SK-N-SH treated with all-trans-retinoic acid at 6 μM for 48 hours (cell line): Measurements from ENCODE around the gene C1orf141.

Experiments used
- ATAC-seq: fragments of 200-7000 bp; cut with Tn5 transposase; 3 replicates; pipeline ENCODE4 v1.9.1; 2020; ENCODE audit warnings: mild to moderate bottlenecking, moderate library complexity
- ARNTL ChIP-seq: fragments of 450-650 bp; formaldehyde crosslinking; IDR thresholded peaks from 2 replicates; pipeline ENCODE4 v1.5.0; 2020; ENCODE audit warnings: low read depth, mild to moderate bottlenecking, moderate library complexity, borderline replicate concordance
- BACH2 ChIP-seq: fragments of 250-450 bp; sonication (Bioruptor Pico); IDR thresholded peaks from 2 replicates; pipeline ENCODE4 v1.9.0; 2021; ENCODE audit warnings: mild to moderate bottlenecking, borderline replicate concordance
- ESRRG ChIP-seq: fragments of 250-450 bp; sonication (Bioruptor Pico); IDR thresholded peaks from 2 replicates; pipeline ENCODE4 v1.6.1; 2021; ENCODE audit warnings: mild to moderate bottlenecking
- ISL1 ChIP-seq: fragments of 250-450 bp; sonication (Bioruptor Pico); IDR thresholded peaks from 2 replicates; pipeline ENCODE4 v2.1.2; 2022; ENCODE audit warnings: mild to moderate bottlenecking, moderate library complexity
- OSR1 ChIP-seq: fragments of 250-450 bp; sonication (Bioruptor Pico); IDR thresholded peaks from 2 replicates; pipeline ENCODE4 v1.8.0; 2022; ENCODE audit warnings: moderate library complexity, mild to moderate bottlenecking, inconsistent platforms
- PPARA ChIP-seq: fragments of 250-450 bp; sonication (Bioruptor Pico); IDR thresholded peaks from 2 replicates; pipeline ENCODE4 v1.5.0; 2020; ENCODE audit warnings: mild to moderate bottlenecking, borderline replicate concordance
- RARB ChIP-seq: fragments of 250-450 bp; sonication (Bioruptor Pico); IDR thresholded peaks from 2 replicates; pipeline ENCODE4 v1.8.0; 2021; ENCODE audit warnings: mild to moderate bottlenecking, moderate library complexity
- SNAI2 ChIP-seq: fragments of 250-450 bp; sonication (Bioruptor Pico); IDR thresholded peaks from 2 replicates; pipeline ENCODE4 v1.5.0; 2020; ENCODE audit warnings: mild to moderate bottlenecking, moderate library complexity
- ZC3H10 ChIP-seq: fragments of 250-450 bp; sonication (Bioruptor Pico); IDR thresholded peaks from 2 replicates; pipeline ENCODE4 v1.5.1; 2021; ENCODE audit warnings: mild to moderate bottlenecking, moderate library complexity
- ZFP3 ChIP-seq: fragments of 250-450 bp; sonication (Bioruptor Pico); IDR thresholded peaks from 2 replicates; pipeline ENCODE4 v1.5.0; 2020; ENCODE audit warnings: mild to moderate bottlenecking, moderate library complexity
- ZNF565 ChIP-seq: fragments of 450-650 bp; formaldehyde crosslinking; conservative IDR thresholded peaks from 2 replicates; pipeline ENCODE4 v1.5.0; 2020; ENCODE audit warnings: low read depth, mild to moderate bottlenecking, moderate library complexity
- ZNF70 ChIP-seq: fragments of 450-650 bp; formaldehyde crosslinking; IDR thresholded peaks from 2 replicates; pipeline ENCODE4 v1.5.0; 2020; ENCODE audit warnings: mild to moderate bottlenecking, moderate library complexity
- ZNF8 ChIP-seq: fragments of 450-650 bp; formaldehyde crosslinking; IDR thresholded peaks from 2 replicates; pipeline ENCODE4 v1.5.0; 2020; ENCODE audit warnings: mild to moderate bottlenecking, moderate library complexity
- TF ChIP-seq, protein P1 (sequence below): fragments of 250-450 bp; sonication (Bioruptor Pico); IDR thresholded peaks from 2 replicates; pipeline ENCODE4 v1.5.1; 2020; ENCODE audit warnings: low read depth, mild to moderate bottlenecking, moderate library complexity
- TF ChIP-seq, protein P2 (sequence below): fragments of 250-450 bp; sonication (Bioruptor Pico); IDR thresholded peaks from 2 replicates; pipeline ENCODE4 v1.8.0; 2020; ENCODE audit warnings: mild to moderate bottlenecking, moderate library complexity, borderline replicate concordance
- TF ChIP-seq, protein P3 (sequence below): fragments of 250-450 bp; sonication (Bioruptor Pico); IDR thresholded peaks from 2 replicates; pipeline ENCODE4 v1.8.0; 2021; ENCODE audit warnings: low read depth, mild to moderate bottlenecking, moderate library complexity, borderline replicate concordance
- TF ChIP-seq, protein P4 (sequence below): fragments of 250-450 bp; sonication (Bioruptor Pico); IDR thresholded peaks from 2 replicates; pipeline ENCODE4 v1.5.0; 2020; ENCODE audit warnings: mild to moderate bottlenecking, moderate library complexity
- TF ChIP-seq, protein P5 (sequence below): fragments of 250-450 bp; sonication (Bioruptor Pico); IDR thresholded peaks from 2 replicates; pipeline ENCODE4 v1.5.1; 2021; ENCODE audit warnings: mild to moderate bottlenecking, moderate library complexity

Gene C1orf141

DNA sequence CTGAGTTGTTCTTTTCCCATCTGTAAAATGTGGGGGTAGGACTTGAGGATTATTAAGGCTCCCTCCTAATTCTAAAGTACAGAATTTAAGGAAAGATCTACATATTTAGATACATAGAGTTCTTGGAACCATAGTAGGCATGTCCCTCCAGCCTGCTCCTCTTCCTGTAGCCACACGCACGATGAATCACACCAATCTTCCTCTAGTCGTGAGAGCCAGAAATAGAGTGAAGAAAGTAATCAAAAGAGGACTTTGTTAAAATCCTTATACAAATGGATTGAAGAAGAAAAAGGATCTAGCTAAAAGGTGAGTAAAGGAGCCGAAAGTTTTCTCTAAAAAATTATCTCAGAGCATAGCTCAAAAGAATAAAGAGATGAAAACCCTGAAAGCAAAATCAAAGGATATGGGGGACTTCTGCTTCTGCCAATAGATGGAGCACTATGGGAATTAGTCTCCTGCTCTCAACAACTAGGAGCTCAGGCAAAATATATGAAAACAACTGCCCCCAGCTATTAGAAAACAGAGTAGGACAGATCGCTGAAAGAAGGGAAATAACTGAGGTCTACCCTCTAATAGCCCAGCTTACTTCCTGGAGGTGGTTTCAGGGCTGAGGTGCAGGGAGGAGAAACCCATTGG, 8.5 kb downstream of the C1orf141 start:
- TF ChIP-seq ZNF8 (no peak), BACH2 (CRISPR knock-in tag) (no peak), ZFP3 (CRISPR knock-in tag) (no peak), PPARA (CRISPR knock-in tag) (no peak), ZC3H10 (CRISPR knock-in tag) (no peak), ISL1 (CRISPR knock-in tag) (no peak), ARNTL (CRISPR knock-in tag) (no peak), SNAI2 (CRISPR knock-in tag) (no peak), ZNF565 (CRISPR knock-in tag) (no peak)
- TF ChIP-seq, protein P1, sequence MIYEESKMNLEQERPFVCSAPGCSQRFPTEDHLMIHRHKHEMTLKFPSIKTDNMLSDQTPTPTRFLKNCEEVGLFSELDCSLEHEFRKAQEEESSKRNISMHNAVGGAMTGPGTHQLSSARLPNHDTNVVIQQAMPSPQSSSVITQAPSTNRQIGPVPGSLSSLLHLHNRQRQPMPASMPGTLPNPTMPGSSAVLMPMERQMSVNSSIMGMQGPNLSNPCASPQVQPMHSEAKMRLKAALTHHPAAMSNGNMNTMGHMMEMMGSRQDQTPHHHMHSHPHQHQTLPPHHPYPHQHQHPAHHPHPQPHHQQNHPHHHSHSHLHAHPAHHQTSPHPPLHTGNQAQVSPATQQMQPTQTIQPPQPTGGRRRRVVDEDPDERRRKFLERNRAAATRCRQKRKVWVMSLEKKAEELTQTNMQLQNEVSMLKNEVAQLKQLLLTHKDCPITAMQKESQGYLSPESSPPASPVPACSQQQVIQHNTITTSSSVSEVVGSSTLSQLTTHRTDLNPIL (CRISPR knock-in tag): no peak
- no peak for ATAC-seq

DNA sequence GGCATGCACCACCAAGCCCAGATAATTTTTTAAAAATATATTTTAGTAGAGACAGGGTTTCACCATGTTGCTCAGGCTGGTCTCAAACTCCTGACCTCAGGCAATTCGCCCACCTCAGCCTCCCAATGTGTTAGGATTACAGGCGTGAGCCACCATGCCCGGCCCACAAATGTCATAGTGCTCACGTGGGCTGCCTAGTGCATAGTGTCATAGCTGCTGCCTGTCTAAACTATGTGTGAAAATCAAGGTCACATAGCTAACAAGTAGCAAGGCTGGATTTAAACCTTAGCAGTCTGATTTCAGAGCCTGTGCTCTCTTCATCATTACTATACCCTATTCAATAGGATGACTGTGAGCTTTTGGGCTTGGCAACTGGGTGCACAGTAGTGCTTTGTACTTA, 10.3 kb downstream of the C1orf141 start:
- no peak for ATAC-seq
- TF ChIP-seq, protein P2, sequence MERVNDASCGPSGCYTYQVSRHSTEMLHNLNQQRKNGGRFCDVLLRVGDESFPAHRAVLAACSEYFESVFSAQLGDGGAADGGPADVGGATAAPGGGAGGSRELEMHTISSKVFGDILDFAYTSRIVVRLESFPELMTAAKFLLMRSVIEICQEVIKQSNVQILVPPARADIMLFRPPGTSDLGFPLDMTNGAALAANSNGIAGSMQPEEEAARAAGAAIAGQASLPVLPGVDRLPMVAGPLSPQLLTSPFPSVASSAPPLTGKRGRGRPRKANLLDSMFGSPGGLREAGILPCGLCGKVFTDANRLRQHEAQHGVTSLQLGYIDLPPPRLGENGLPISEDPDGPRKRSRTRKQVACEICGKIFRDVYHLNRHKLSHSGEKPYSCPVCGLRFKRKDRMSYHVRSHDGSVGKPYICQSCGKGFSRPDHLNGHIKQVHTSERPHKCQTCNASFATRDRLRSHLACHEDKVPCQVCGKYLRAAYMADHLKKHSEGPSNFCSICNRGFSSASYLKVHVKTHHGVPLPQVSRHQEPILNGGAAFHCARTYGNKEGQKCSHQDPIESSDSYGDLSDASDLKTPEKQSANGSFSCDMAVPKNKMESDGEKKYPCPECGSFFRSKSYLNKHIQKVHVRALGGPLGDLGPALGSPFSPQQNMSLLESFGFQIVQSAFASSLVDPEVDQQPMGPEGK (CRISPR knock-in tag): no peak
- no peak for TF ChIP-seq ISL1 (CRISPR knock-in tag)
- TF ChIP-seq ZNF70: no peak
- TF ChIP-seq, protein P1 (CRISPR knock-in tag): no peak
- TF ChIP-seq ESRRG (CRISPR knock-in tag): no peak
- no peak for TF ChIP-seq ARNTL (CRISPR knock-in tag)
- no peak for TF ChIP-seq OSR1 (CRISPR knock-in tag)
- TF ChIP-seq, protein P3, sequence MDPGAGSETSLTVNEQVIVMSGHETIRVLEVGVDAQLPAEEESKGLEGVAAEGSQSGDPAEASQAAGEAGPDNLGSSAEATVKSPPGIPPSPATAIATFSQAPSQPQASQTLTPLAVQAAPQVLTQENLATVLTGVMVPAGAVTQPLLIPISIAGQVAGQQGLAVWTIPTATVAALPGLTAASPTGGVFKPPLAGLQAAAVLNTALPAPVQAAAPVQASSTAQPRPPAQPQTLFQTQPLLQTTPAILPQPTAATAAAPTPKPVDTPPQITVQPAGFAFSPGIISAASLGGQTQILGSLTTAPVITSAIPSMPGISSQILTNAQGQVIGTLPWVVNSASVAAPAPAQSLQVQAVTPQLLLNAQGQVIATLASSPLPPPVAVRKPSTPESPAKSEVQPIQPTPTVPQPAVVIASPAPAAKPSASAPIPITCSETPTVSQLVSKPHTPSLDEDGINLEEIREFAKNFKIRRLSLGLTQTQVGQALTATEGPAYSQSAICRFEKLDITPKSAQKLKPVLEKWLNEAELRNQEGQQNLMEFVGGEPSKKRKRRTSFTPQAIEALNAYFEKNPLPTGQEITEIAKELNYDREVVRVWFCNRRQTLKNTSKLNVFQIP (CRISPR knock-in tag): no peak
- TF ChIP-seq, protein P4, sequence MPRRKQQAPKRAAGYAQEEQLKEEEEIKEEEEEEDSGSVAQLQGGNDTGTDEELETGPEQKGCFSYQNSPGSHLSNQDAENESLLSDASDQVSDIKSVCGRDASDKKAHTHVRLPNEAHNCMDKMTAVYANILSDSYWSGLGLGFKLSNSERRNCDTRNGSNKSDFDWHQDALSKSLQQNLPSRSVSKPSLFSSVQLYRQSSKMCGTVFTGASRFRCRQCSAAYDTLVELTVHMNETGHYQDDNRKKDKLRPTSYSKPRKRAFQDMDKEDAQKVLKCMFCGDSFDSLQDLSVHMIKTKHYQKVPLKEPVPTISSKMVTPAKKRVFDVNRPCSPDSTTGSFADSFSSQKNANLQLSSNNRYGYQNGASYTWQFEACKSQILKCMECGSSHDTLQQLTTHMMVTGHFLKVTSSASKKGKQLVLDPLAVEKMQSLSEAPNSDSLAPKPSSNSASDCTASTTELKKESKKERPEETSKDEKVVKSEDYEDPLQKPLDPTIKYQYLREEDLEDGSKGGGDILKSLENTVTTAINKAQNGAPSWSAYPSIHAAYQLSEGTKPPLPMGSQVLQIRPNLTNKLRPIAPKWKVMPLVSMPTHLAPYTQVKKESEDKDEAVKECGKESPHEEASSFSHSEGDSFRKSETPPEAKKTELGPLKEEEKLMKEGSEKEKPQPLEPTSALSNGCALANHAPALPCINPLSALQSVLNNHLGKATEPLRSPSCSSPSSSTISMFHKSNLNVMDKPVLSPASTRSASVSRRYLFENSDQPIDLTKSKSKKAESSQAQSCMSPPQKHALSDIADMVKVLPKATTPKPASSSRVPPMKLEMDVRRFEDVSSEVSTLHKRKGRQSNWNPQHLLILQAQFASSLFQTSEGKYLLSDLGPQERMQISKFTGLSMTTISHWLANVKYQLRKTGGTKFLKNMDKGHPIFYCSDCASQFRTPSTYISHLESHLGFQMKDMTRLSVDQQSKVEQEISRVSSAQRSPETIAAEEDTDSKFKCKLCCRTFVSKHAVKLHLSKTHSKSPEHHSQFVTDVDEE (CRISPR knock-in tag): no peak
- TF ChIP-seq RARB (CRISPR knock-in tag): no peak
- TF ChIP-seq ZNF565 (CRISPR knock-in tag): no peak
- TF ChIP-seq SNAI2 (CRISPR knock-in tag): no peak
- TF ChIP-seq, protein P5, sequence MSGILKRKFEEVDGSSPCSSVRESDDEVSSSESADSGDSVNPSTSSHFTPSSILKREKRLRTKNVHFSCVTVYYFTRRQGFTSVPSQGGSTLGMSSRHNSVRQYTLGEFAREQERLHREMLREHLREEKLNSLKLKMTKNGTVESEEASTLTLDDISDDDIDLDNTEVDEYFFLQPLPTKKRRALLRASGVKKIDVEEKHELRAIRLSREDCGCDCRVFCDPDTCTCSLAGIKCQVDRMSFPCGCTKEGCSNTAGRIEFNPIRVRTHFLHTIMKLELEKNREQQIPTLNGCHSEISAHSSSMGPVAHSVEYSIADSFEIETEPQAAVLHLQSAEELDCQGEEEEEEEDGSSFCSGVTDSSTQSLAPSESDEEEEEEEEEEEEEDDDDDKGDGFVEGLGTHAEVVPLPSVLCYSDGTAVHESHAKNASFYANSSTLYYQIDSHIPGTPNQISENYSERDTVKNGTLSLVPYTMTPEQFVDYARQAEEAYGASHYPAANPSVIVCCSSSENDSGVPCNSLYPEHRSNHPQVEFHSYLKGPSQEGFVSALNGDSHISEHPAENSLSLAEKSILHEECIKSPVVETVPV (CRISPR knock-in tag): no peak
